DOHH2 (cell line): Measurements from ENCODE around the gene FAM89B.

Experiments
- H3F3A ChIP-seq: fragments of 200-600 bp; sonication (generic), shearing (Covaris generic); 2 replicates; pipeline ENCODE4 v1.6.0; 2016; ENCODE audit warnings: antibody characterized with exemption, mild to moderate bottlenecking; ENCODE audit not compliant: control insufficient read depth, insufficient read depth
- H3K27ac ChIP-seq: fragments of 200-600 bp; sonication (generic); 2 replicates; pipeline ENCODE4 v1.5.1; 2014; ENCODE audit warnings: low read depth, mild to moderate bottlenecking, low read length, moderate library complexity
- H3K27me3 ChIP-seq: fragments of 200-600 bp; sonication (generic); 2 replicates; pipeline ENCODE4 v1.6.1; 2014; ENCODE audit warnings: mild to moderate bottlenecking, low read length, mixed read lengths; ENCODE audit not compliant: control insufficient read depth
- H3K36me3 ChIP-seq: fragments of 200-600 bp; sonication (generic); 2 replicates; pipeline ENCODE4 v1.6.1; 2014; ENCODE audit warnings: mild to moderate bottlenecking, low read length, moderate library complexity, mixed read lengths; ENCODE audit not compliant: control insufficient read depth
- H3K4me1 ChIP-seq: fragments of 200-600 bp; sonication (generic); 2 replicates; pipeline ENCODE4 v1.6.1; 2014; ENCODE audit warnings: mild to moderate bottlenecking, low read length, mixed read lengths; ENCODE audit not compliant: control insufficient read depth
- H3K4me2 ChIP-seq: fragments of 200-600 bp; sonication (generic); 2 replicates; pipeline ENCODE4 v1.6.0; 2014; ENCODE audit warnings: mild to moderate bottlenecking, low read length, moderate library complexity
- H3K4me3 ChIP-seq: fragments of 200-600 bp; sonication (generic); 2 replicates; pipeline ENCODE4 v1.5.1; 2014; ENCODE audit warnings: mild to moderate bottlenecking, low read length, mixed read lengths
- H3K79me2 ChIP-seq: fragments of 200-600 bp; sonication (generic); 2 replicates; pipeline ENCODE4 v1.6.1; 2014; ENCODE audit warnings: mild to moderate bottlenecking, low read length, mixed read lengths; ENCODE audit not compliant: control insufficient read depth
- H3K9me2 ChIP-seq: fragments of 200-600 bp; sonication (generic); replicated peaks from 2 replicates; pipeline ENCODE4 v1.6.1; 2014; ENCODE audit warnings: mild to moderate bottlenecking, low read length, mixed read lengths; ENCODE audit not compliant: control insufficient read depth
- H3K9me3 ChIP-seq: fragments of 200-600 bp; sonication (generic); 2 replicates; pipeline ENCODE4 v1.6.1; 2014; ENCODE audit warnings: antibody characterized with exemption, low read length, mixed read lengths; ENCODE audit not compliant: control insufficient read depth, insufficient read depth
- H4K20me1 ChIP-seq: fragments of 200-600 bp; sonication (generic); 2 replicates; pipeline ENCODE4 v1.6.0; 2014; ENCODE audit warnings: low read depth, mild to moderate bottlenecking, antibody characterized with exemption, low read length, moderate library complexity; ENCODE audit not compliant: control insufficient read depth, insufficient read depth
- CTCF ChIP-seq: fragments of 200-600 bp; sonication (generic); IDR thresholded peaks from one replicate; pipeline ENCODE4 v1.5.1; 2014; ENCODE audit warnings: antibody characterized with exemption, mild to moderate bottlenecking, low read depth, low read length; ENCODE audit not compliant: poor library complexity, severe bottlenecking
- EZH2phosphoT487 ChIP-seq: fragments of 200-600 bp; sonication (generic); IDR thresholded peaks from 2 replicates; pipeline ENCODE4 v1.6.1; 2017; ENCODE audit warnings: borderline replicate concordance, mild to moderate bottlenecking, antibody characterized with exemption, low read length, moderate library complexity, mixed read lengths

The FAM89B gene

GRCh38 chr11:65581928-65582327 is 9.6 kb downstream of the FAM89B start:
- Histone ChIP-seq H3K79me2 (peaks cover 1% of the 10 kb centered on the region; the same call in 1 of the 2 replicates), H3K4me3 (no peak overlapping the region), H3F3A (0 out of 2 replicates have a peak, but pooled peaks cover 3% of the 10 kb centered on the region), H3K9me2 (no peaks in the 10 kb centered on the region), H3K4me1 (peaks cover 9% of the 10 kb centered on the region), H3K27me3 (no peaks in the 10 kb centered on the region), H3K27ac (no peak overlapping the region), H4K20me1 (no peaks in the 10 kb centered on the region), H3K9me3 (no peaks in the 10 kb centered on the region), H3K36me3 (peaks cover 7% of the 10 kb centered on the region), H3K4me2 (no peak overlapping the region)
- no peak for TF ChIP-seq EZH2phosphoT487

GRCh38 chr11:65583589-65583988 is 11.3 kb downstream of the FAM89B start:
- TF ChIP-seq CTCF (no peak), EZH2phosphoT487 (no peak)
- Histone ChIP-seq H3K36me3 (peaks cover 7% of the 10 kb centered on the region), H3K27me3 (no peaks in the 10 kb centered on the region), H3K27ac (no peak overlapping the region), H3K4me1 (peaks cover 14% of the 10 kb centered on the region), H3K4me2 (no peak overlapping the region), H3K9me2 (no peaks in the 10 kb centered on the region), H3K79me2 (no peaks in the 10 kb centered on the region), H4K20me1 (no peaks in the 10 kb centered on the region), H3K9me3 (no peaks in the 10 kb centered on the region), H3K4me3 (no peak overlapping the region), H3F3A (0 out of 2 replicates have a peak, but pooled peaks cover 3% of the 10 kb centered on the region)

- Histone ChIP-seq H3K4me3 (no peak overlapping the region), H3K27me3 (no peaks in the 10 kb centered on the region), H3K9me3 (no peaks in the 10 kb centered on the region), H3K36me3 (peaks cover 7% of the 10 kb centered on the region), H3K4me2 (no peak overlapping the region), H3K79me2 (no peaks in the 10 kb centered on the region), H3K9me2 (no peaks in the 10 kb centered on the region), H3F3A (0 out of 2 replicates have a peak, but pooled peaks cover 3% of the 10 kb centered on the region), H4K20me1 (no peaks in the 10 kb centered on the region), H3K27ac (no peak overlapping the region), H3K4me1 (peaks cover 19% of the 10 kb centered on the region)
- TF ChIP-seq CTCF (no peak), EZH2phosphoT487 (no peak)
Observed at GRCh38 chr11:65584106-65584505, 11.8 kb downstream of the FAM89B start.

GRCh38 chr11:65584723-65585171 is 12.4 kb downstream of the FAM89B start:
- Histone ChIP-seq H3K79me2 (no peaks in the 10 kb centered on the region), H3F3A (0 out of 2 replicates have a peak, but pooled peaks cover 3% of the 10 kb centered on the region), H3K4me2 (no peak overlapping the region), H3K27ac (no peak overlapping the region), H3K4me1 (peaks cover 25% of the 10 kb centered on the region), H3K4me3 (no peak overlapping the region), H4K20me1 (no peaks in the 10 kb centered on the region), H3K36me3 (peaks cover 7% of the 10 kb centered on the region), H3K27me3 (no peaks in the 10 kb centered on the region), H3K9me2 (no peaks in the 10 kb centered on the region), H3K9me3 (no peaks in the 10 kb centered on the region)
- TF ChIP-seq EZH2phosphoT487 (no peak), CTCF (no peak)
